Heart left ventricle (tissue), 16 donors: ENCODE results near the gene CCL1. TPM values are rescaled to one million over a fixed set of nuclear protein-coding genes. Genes with fewer than 3 reads are reported as not detected.

Experiments
- ATAC-seq, 4 donors: fragments of 200-7000 bp; cut with Tn5 transposase; one replicate each; pipeline ENCODE4 v1.9.1; 2020 to 2022; ENCODE audit warnings: moderate library complexity in 4 of 4, mild to moderate bottlenecking in 3 of 4, moderate number of reproducible peaks in 1 of 4
- DNase-seq, 5 donors: peaks; one replicate each; pipeline ENCODE4 v3.0.0-alpha.2; 2020
- H3K27ac ChIP-seq, 12 donors: fragments of 200-600 bp; sonication (generic) in 4 of 12; one replicate each; pipeline versions ENCODE4 v1.5.0 to v1.8.0; 2016 to 2022; ENCODE audit warnings: mild to moderate bottlenecking in 2 of 12
- H3K27me3 ChIP-seq, 9 donors: fragments of 200-600 bp; sonication (generic) in 2 of 9; one replicate each; pipeline versions ENCODE4 v1.5.1 to v1.8.0; 2016 to 2022; ENCODE audit warnings: mild to moderate bottlenecking in 3 of 9
- H3K36me3 ChIP-seq, 9 donors: fragments of 200-600 bp; sonication (generic) in 2 of 9; one replicate each; pipeline versions ENCODE4 v1.5.0 to v1.8.0; 2018 to 2022; ENCODE audit warnings: mild to moderate bottlenecking in 2 of 9
- H3K4me1 ChIP-seq, 12 donors: fragments of 200-600 bp; sonication (generic) in 4 of 12; one replicate each; pipeline versions ENCODE4 v1.5.0 to v1.8.0; 2016 to 2022; ENCODE audit warnings: mild to moderate bottlenecking in 3 of 12
- H3K4me3 ChIP-seq, 12 donors: fragments of 200-600 bp; sonication (generic) in 4 of 12; one replicate each; pipeline versions ENCODE4 v1.5.0 to v1.8.0; 2017 to 2022; ENCODE audit warnings: mild to moderate bottlenecking in 9 of 12, moderate library complexity in 4 of 12
- H3K9me3 ChIP-seq, 12 donors: fragments of 200-600 bp; sonication (generic) in 4 of 12; one replicate each; pipeline versions ENCODE4 v1.5.0 to v1.8.0; 2016 to 2022; ENCODE audit warnings: mild to moderate bottlenecking in 1 of 12
- CTCF ChIP-seq, 12 donors: fragments of 200-600 bp; sonication (generic) in 4 of 12; IDR thresholded peaks; one replicate each; pipeline versions ENCODE4 v1.5.0 to v1.8.0; 2018 to 2022; ENCODE audit warnings: antibody characterized with exemption in 12 of 12, mild to moderate bottlenecking in 5 of 12
- POLR2A ChIP-seq, 2 donors: fragments of 450-650 bp; IDR thresholded peaks; one replicate each; pipeline ENCODE4 v1.6.1; 2017; ENCODE audit warnings: antibody characterized with exemption in 2 of 2, mild to moderate bottlenecking in 2 of 2, moderate library complexity in 2 of 2
- WGBS, 4 donors: extraction: QIAGEN DNeasy Blood & Tissue Kit in 2 of 4; methylation state at CpG; one replicate each; pipeline versions ENCODE4 v1.1.5 to v1.1.7; 2013 to 2018; 5-methylcytosine and 5-hydroxymethylcytosine counted together
- intact Hi-C, 10 donors: fragments of 100-400 bp; cut with DNase I; formaldehyde crosslinking; loops; one replicate each; pipeline versions ENCODE4 v1.11.1 to v1.14.2; 2022
- polyA plus RNA-seq, 2 donors: library from polyadenylated mRNA; stranded (reverse); fragments of 200-250 nt; gene quantifications; one replicate each; pipeline ENCODE4 v1.2.3, GENCODE V29; 2013
- total RNA-seq, 9 donors: library from RNA; depleted of rRNA in 2 of 9; stranded (reverse); fragments of >200 nt in 2 of 9; fragmentation: NEBNext Ultra II Directional in 3 of 9; extraction: Animal tissue kit (Norgen Biotek cat#: 25700) in 3 of 9; gene quantifications; one replicate each; pipeline versions ENCODE4 v1.1.0 to v1.2.4, GENCODE V29; 2016 to 2023
- donor health status: ischemic (EF 13 %, LVEDD 7.1; RV severe dilation, severe dysfunction).
- donor health status: healthy with polysubstance abuse.
- donor health status: DM: no; HTN: yes; CAD: no.
- donor health status: DM: no; HTN: no; CAD: no.
- donor health status: ischemic (EF 25% LVEDD 6.9; RV normal size, moderate dysfunction).
- donor health status: ischemic (EF 25% LVEDD 5.7; RV mildly dilated, moderate dysfunction).
- donor health status: healthy.
- donor health status: DM: yes; HTN: yes; CAD: no.
- donor health status: ischemic (EF 35%, LVEDD 5.7; RV mildly dilated, moderate dysfunction).
- donor health status: nonischemic (EF 11% LVEDD 7.7; RV severe dilation, severe dysfunction).
- donor health status: DM: yes; HTN: yes; CAD: no.
- donor health status: PGD.
- donor health status: ischemic (EF 29% LVEDD 5.4; RV normal size, mild dysfunction).
- donor health status: nonischemic (EF 23%, LVEDD 6.1; RV moderate dilation, normal function).

CCL1 gene
- total and polyA plus RNA-seq, 11 donors = not detected

DNA sequence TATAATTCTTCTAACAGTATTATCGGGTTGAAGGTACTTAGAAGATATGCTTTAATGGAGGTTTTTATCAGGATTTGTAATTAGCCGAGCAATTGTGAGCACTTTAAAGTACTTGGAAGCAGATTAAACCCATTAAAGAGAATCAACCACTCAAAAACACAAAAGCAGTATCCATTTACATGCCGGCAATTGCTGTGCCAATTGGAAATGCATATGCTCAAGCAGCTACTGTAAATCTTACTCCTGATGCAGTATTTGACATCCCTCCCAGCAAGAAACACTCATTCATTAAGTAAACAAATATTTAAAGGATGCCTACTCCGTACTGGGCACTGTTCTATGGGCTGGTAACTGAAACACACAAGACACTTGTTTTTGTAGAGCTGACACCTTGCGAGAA lies 11.4 kb upstream of the CCL1 start:
- H3K9me3 ChIP-seq = no peaks in the 10 kb centered on the region
- H3K27ac ChIP-seq = no peak overlapping the region
- intact Hi-C loops = no loop called here
- ATAC-seq = no peak
- no peak for DNase-seq
- no peaks in the 10 kb centered on the region for H3K36me3 ChIP-seq
- WGBS, 4 donors = 80 to 87% (median 86%) methylated on average over 5 of the region's 5 CpGs
- no peak for TF ChIP-seq POLR2A (IDR thresholded peaks at IDR 0.05)
- TF ChIP-seq CTCF (IDR thresholded peaks at IDR 0.05) = no peak
- no peaks in the 10 kb centered on the region for H3K27me3 ChIP-seq
- H3K4me1 ChIP-seq = peaks cover 0 to 47% (median 0%) of the 10 kb centered on the region in 12 donors
- no peak overlapping the region for H3K4me3 ChIP-seq

GRCh38 chr17:34371405-34372100 lies 8.5 kb upstream of the CCL1 start:
- ATAC-seq (no peak), DNase-seq (no peak)
- H3K36me3 ChIP-seq = no peaks in the 10 kb centered on the region
- peaks cover 0 to 9% (median 0%) of the 10 kb centered on the region in 9 donors for H3K27me3 ChIP-seq
- TF ChIP-seq POLR2A (IDR thresholded peaks at IDR 0.05) = no peak
- no peak for TF ChIP-seq CTCF (IDR thresholded peaks at IDR 0.05)
- H3K4me1 ChIP-seq = peaks cover 0 to 50% (median 0%) of the 10 kb centered on the region in 12 donors
- intact Hi-C loops = no loop called here
- no peaks in the 10 kb centered on the region for H3K9me3 ChIP-seq
- H3K27ac ChIP-seq = no peak overlapping the region
- no peak overlapping the region for H3K4me3 ChIP-seq
- 81 to 90% (median 89%) methylated on average over 3 of the region's 3 CpGs for WGBS, 4 donors

DNA sequence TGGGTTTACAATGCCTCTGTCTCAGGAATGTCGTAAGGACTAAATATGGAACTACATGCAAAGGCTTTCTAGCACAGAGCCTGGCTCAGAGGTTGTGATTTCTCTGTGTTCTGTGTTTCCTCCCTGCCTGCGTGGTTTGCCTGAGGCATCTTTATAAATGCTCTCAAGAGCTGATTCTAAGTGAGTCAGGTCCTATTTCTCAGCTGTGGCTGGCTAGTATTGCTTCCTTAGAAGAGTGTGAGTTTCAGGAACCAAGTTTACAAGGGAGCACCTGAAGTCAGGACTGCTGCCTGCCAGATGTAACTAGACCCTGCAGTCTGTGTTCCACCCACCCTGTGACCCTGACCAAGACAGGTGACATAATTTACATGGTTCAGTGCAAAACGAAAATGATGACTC lies 8.0 kb upstream of the CCL1 start:
- intact Hi-C loops = no loop called here
- Histone ChIP-seq H3K4me1 (peaks cover 0 to 54% (median 0%) of the 10 kb centered on the region in 12 donors), H3K36me3 (no peaks in the 10 kb centered on the region), H3K27me3 (peaks cover 0 to 13% (median 0%) of the 10 kb centered on the region in 9 donors), H3K4me3 (no peak overlapping the region), H3K27ac (no peak overlapping the region), H3K9me3 (no peaks in the 10 kb centered on the region)
- WGBS, 4 donors = 43 to 57% (median 49%) methylated on average over 3 of the region's 3 CpGs
- no peak for DNase-seq
- no peak for TF ChIP-seq POLR2A (IDR thresholded peaks at IDR 0.05)
- TF ChIP-seq CTCF (IDR thresholded peaks at IDR 0.05) = no peak
- ATAC-seq = no peak

DNA sequence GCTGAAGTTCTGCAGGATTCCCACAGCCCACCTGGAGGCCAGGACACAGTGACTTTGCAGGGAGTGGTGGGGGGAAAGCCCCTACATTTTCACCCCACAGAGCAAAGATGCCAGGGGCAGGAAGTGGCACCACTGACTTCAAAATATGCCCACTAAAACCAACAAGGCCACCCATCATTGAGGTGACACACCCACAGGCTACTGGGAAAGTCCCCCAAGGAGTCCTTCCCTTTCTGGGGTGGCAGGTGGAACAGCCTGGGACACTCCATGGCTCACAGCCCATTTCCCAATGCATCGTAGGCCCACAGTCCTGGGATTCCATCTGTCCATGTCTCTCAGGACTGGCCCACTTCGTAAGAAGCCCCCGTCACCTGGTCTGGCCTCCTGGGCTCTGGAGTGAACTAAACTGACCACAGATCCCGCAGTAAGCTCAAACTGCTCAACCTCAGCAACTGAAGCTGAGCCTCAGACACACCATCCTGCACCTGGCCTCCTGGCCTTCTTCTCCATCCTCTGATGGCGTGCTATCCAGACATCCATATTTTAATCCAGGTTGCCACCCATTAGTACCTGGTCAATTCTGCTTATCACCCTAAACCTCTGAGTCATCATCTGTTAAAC lies 7.5 kb upstream of the CCL1 start:
- intact Hi-C loops = no loop called here
- H3K27me3 ChIP-seq = peaks cover 0 to 13% (median 0%) of the 10 kb centered on the region in 9 donors
- TF ChIP-seq CTCF (IDR thresholded peaks at IDR 0.05) (no peak), POLR2A (IDR thresholded peaks at IDR 0.05) (no peak)
- no peak overlapping the region for H3K27ac ChIP-seq
- H3K4me1 ChIP-seq = peaks cover 0 to 54% (median 0%) of the 10 kb centered on the region in 12 donors
- ATAC-seq (no peak), DNase-seq (no peak)
- WGBS, 4 donors = 90 to 95% (median 94%) methylated on average over 4 to 5 of the region's 5 CpGs
- H3K4me3 ChIP-seq = no peak overlapping the region
- H3K36me3 ChIP-seq = no peaks in the 10 kb centered on the region
- no peaks in the 10 kb centered on the region for H3K9me3 ChIP-seq
